ENCODE data around the gene GJB4. TPM values are rescaled to one million over a fixed set of nuclear protein-coding genes. Genes with fewer than 3 reads are reported as not detected.

Gene GJB4
- polyA plus RNA-seq, 1 of the 3 experiments (the other 2 are of a cell fraction) = not detected

DNA sequence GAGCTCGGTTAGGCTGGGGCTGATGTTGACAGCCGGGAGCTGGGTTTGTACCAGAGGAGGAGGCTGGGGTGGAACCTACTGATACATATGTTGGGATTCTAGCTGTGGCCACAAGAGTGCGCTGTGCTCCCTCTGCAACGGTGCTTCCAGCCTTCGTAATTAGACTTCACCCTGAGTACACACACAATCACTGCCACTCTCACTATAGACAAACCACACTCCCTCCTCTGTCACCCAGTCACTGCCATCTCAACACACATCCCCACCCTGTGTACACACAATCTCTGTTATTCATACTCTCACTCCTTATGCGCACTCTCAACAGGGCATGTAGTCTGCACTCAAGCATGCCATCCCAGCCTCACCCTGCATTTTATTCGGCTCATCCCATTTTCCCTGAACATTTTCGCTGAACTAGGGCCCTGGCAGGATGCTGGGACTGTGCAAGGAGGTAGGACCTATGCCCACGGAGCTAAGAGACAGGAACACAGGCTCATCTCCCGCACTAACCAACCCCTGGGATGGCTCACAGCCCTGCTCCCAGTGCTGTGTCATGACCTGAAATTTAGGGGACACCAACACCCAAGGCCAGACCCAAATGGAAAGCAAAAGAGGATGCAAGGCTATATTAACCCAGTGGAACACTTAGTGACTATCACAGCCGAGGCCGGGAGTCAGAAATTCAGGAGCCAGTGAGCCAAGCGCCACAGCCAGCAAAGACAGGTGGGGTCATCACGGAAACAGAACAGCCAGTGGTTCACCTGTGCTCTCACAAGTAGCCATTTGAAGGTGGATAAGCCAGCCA, 27.2 kb downstream of the GJB4 start:
- 41% methylated on average over 14 of the region's 14 CpGs for WGBS (ENCODE audit: low lambda C conversion rate)

DNA sequence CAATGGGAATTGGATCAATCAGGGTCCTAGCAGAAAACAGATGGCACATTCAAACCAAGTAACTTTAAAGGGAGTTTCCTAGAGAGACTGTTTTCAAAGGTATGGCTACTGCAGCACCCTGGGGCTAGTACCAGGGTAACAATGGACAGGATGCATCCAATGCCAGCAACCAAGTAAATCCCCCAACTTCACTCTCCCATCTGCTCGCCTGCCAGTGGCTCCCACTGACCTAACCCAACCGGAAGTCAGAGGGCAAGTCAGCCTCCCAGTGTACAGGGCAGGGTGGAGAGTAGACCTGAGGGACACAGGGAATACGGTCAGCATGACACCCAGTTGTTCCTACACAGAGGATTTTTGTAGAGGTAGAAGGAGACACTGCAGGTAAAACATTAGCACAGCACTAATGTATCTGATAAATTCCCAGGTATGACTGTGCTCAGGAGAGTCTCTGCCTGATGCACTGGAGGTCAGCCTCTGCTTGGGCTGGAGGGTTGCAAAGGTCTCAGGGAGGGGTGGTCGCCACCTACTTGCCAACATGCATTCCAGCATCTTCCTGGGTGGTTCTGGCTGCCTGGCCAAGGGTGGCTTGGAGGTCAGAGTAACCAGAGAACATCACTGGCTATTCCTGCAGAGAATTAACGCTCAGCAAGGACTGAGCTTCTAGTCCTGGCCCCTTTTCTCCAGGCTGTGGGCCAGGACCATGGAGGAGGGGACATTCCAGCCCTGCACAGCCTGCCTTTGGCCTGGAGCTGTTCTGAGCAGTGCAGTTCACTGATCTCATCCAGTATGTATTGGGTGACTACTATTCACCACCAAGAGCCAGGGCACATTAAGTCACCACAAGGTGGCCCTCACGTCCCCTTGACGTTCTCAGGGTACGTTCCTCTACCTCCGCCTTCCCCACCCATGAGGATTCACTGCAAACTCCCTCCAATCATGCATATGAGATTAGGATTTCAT, 28.2 kb downstream of the GJB4 start:
- H3K79me2 ChIP-seq (ENCODE audit: insufficient read depth) = no peaks in the 10 kb centered on the region
- 41% methylated on average over 9 of the region's 9 CpGs for WGBS (ENCODE audit: low lambda C conversion rate)
- TF ChIP-seq, protein P1, sequence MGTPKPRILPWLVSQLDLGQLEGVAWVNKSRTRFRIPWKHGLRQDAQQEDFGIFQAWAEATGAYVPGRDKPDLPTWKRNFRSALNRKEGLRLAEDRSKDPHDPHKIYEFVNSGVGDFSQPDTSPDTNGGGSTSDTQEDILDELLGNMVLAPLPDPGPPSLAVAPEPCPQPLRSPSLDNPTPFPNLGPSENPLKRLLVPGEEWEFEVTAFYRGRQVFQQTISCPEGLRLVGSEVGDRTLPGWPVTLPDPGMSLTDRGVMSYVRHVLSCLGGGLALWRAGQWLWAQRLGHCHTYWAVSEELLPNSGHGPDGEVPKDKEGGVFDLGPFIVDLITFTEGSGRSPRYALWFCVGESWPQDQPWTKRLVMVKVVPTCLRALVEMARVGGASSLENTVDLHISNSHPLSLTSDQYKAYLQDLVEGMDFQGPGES (IDR thresholded peaks at IDR 0.05; ENCODE audit: low read depth, low read length) = no peak
- TF ChIP-seq RAD21 (IDR thresholded peaks at IDR 0.05; ENCODE audit: low read length) = peak; percentile 26; the same call in 1 of the 2 replicates
- no peak overlapping the region for H3K4me3 ChIP-seq (ENCODE audit: low read depth in 2 of 2, low read length in 1 of 2)
- H3K4me2 ChIP-seq = no peak overlapping the region
- no peaks in the 10 kb centered on the region for H3K9me3 ChIP-seq
- ChIA-PET CTCF (interaction anchor here (0.6 to 8.2 kb wide), 20 partner anchors 10 to 79 kb away, joined by 3 to 170 read pairs (median 6); partner anchors contain the start of gene SMIM12), POLR2A (no interaction called here)
- H3K27ac ChIP-seq (ENCODE audit: low read depth in 2 of 2, low read length in 1 of 2) = no peak overlapping the region
- H3K36me3 ChIP-seq (replicated peaks in 1 of 2; ENCODE audit: control insufficient read depth in 1 of 2, insufficient read depth in 2 of 2, low read length in 1 of 2) = no peaks in the 10 kb centered on the region
- peaks cover 0 to 2% of the 10 kb centered on the region in 2 experiments; a peak in 1 of 4 replicates for H3K4me1 ChIP-seq (ENCODE audit: control insufficient read depth in 1 of 2, insufficient read depth in 2 of 2, low read depth in 1 of 2, low read length in 1 of 2)
- H2AFZ ChIP-seq (ENCODE audit: low read depth) = no peak overlapping the region
- DNase-seq = no peak
- H3K9me2 ChIP-seq = no peaks in the 10 kb centered on the region
- no peaks in the 10 kb centered on the region for H3K27me3 ChIP-seq (ENCODE audit: insufficient read depth)
- H3F3A ChIP-seq (replicated peaks; ENCODE audit: insufficient read depth) = no peaks in the 10 kb centered on the region
- H4K20me1 ChIP-seq (ENCODE audit: insufficient read depth) = no peaks in the 10 kb centered on the region
- no peak overlapping the region for H3K9ac ChIP-seq

More for the DNA sequence above, 27.2 kb downstream of the GJB4 start:
- DNase-seq = peak; percentile 86
- H3K9me2 ChIP-seq = no peaks in the 10 kb centered on the region
- TF ChIP-seq RAD21 (IDR thresholded peaks at IDR 0.05; ENCODE audit: low read length) (peak; percentile 95), POLR2AphosphoS5 (IDR thresholded peaks at IDR 0.05; ENCODE audit: low read depth, low read length) (no peak), CHD2 (IDR thresholded peaks at IDR 0.05; ENCODE audit: low read length, partially characterized antibody) (no peak), MXI1 (IDR thresholded peaks at IDR 0.05; ENCODE audit: low read depth, low read length) (0 out of 2 replicates have a peak, but pooled peaks have one; percentile 16), NFIC (IDR thresholded peaks at IDR 0.05; ENCODE audit: borderline replicate concordance) (no peak), MEF2A (IDR thresholded peaks at IDR 0.05; ENCODE audit: borderline replicate concordance, low read depth) (no peak), SMC3 (IDR thresholded peaks at IDR 0.05; ENCODE audit: low read depth, low read length) (peak; percentile 93), EZH2phosphoT487 (IDR thresholded peaks at IDR 0.05; ENCODE audit: borderline replicate concordance, low read depth) (no peak)
- TF ChIP-seq, protein P2, sequence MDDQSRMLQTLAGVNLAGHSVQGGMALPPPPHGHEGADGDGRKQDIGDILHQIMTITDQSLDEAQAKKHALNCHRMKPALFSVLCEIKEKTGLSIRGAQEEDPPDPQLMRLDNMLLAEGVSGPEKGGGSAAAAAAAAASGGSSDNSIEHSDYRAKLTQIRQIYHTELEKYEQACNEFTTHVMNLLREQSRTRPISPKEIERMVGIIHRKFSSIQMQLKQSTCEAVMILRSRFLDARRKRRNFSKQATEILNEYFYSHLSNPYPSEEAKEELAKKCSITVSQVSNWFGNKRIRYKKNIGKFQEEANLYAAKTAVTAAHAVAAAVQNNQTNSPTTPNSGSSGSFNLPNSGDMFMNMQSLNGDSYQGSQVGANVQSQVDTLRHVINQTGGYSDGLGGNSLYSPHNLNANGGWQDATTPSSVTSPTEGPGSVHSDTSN (IDR thresholded peaks at IDR 0.05) = no peak
- TF ChIP-seq, protein P3, sequence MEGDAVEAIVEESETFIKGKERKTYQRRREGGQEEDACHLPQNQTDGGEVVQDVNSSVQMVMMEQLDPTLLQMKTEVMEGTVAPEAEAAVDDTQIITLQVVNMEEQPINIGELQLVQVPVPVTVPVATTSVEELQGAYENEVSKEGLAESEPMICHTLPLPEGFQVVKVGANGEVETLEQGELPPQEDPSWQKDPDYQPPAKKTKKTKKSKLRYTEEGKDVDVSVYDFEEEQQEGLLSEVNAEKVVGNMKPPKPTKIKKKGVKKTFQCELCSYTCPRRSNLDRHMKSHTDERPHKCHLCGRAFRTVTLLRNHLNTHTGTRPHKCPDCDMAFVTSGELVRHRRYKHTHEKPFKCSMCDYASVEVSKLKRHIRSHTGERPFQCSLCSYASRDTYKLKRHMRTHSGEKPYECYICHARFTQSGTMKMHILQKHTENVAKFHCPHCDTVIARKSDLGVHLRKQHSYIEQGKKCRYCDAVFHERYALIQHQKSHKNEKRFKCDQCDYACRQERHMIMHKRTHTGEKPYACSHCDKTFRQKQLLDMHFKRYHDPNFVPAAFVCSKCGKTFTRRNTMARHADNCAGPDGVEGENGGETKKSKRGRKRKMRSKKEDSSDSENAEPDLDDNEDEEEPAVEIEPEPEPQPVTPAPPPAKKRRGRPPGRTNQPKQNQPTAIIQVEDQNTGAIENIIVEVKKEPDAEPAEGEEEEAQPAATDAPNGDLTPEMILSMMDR (IDR thresholded peaks at IDR 0.05) = peak; percentile 80
- ChIA-PET POLR2A (interaction anchor here (0.6 to 1.1 kb wide), 2 partner anchors 66 to 406 kb away, joined by 3 to 4 read pairs; partner anchors contain the start of gene SFPQ), CTCF (interaction anchor here (0.6 to 8.2 kb wide), 35 partner anchors 10 to 623 kb away, joined by 3 to 170 read pairs (median 4); partner anchors contain the start of genes SMIM12 and TMEM35B)
- H3K27me3 ChIP-seq (ENCODE audit: insufficient read depth) = peaks cover 10% of the 10 kb centered on the region
- no peaks in the 10 kb centered on the region for H3F3A ChIP-seq (replicated peaks; ENCODE audit: insufficient read depth)
- no peak overlapping the region for H3K9ac ChIP-seq
- H2AFZ ChIP-seq (ENCODE audit: low read depth) = no peak overlapping the region
- H3K27ac ChIP-seq (ENCODE audit: low read depth in 2 of 2, low read length in 1 of 2) = no peak overlapping the region
- H3K4me3 ChIP-seq (ENCODE audit: low read depth in 2 of 2, low read length in 1 of 2) = no peak overlapping the region
- H3K4me2 ChIP-seq = no peak overlapping the region
- no peaks in the 10 kb centered on the region for H3K79me2 ChIP-seq (ENCODE audit: insufficient read depth)
- peaks cover 0 to 2% of the 10 kb centered on the region in 2 experiments; a peak in 1 of 4 replicates for H3K4me1 ChIP-seq (ENCODE audit: control insufficient read depth in 1 of 2, insufficient read depth in 2 of 2, low read depth in 1 of 2, low read length in 1 of 2)
- H3K9me3 ChIP-seq = no peaks in the 10 kb centered on the region
- H4K20me1 ChIP-seq (ENCODE audit: insufficient read depth) = no peaks in the 10 kb centered on the region
- no peaks in the 10 kb centered on the region for H3K36me3 ChIP-seq (replicated peaks in 1 of 2; ENCODE audit: control insufficient read depth in 1 of 2, insufficient read depth in 2 of 2, low read length in 1 of 2)
